Kidney (tissue), 14 donors: ENCODE measurements around the gene FAM47A. TPM values are rescaled to one million over a fixed set of nuclear protein-coding genes. Genes with fewer than 3 reads are reported as not detected.
A peak's percentile ranks its signal among the peaks of the same experiment; 100 is the strongest.

ENCODE experiments used
- DNase-seq, 5 donors: peaks; one replicate each; pipeline ENCODE4 v3.0.0-alpha.2; 2013 to 2020
- FAIRE-seq: peaks from 2 replicates; lab custom pipeline; 2012; peaks lifted over from hg19 to GRCh38; lab: Jason Lieb, UNC
- H3K27ac ChIP-seq, 2 donors: one replicate each; pipeline ENCODE4 v1.7.0; 2013; ENCODE audit warnings: low read depth in 2 of 2, low read length in 2 of 2, inconsistent platforms in 1 of 2
- H3K27me3 ChIP-seq: one replicate; pipeline ENCODE4 v1.7.1; 2013; ENCODE audit warnings: low read length, inconsistent platforms; ENCODE audit not compliant: control insufficient read depth, insufficient read depth
- H3K36me3 ChIP-seq, 3 donors: one replicate each; pipeline versions ENCODE4 v1.7.0 to v1.7.1; 2013; ENCODE audit warnings: low read length in 3 of 3, control low read depth in 1 of 3, inconsistent platforms in 1 of 3; ENCODE audit not compliant: insufficient read depth in 3 of 3, control insufficient read depth in 2 of 3
- H3K4me1 ChIP-seq, 3 donors: one replicate each; pipeline versions ENCODE4 v1.7.0 to v1.7.1; 2013; ENCODE audit warnings: low read length in 3 of 3, inconsistent platforms in 1 of 3, low read depth in 1 of 3; ENCODE audit not compliant: control insufficient read depth in 2 of 3, insufficient read depth in 2 of 3
- H3K4me3 ChIP-seq, 3 donors: one replicate each; pipeline versions ENCODE4 v1.7.0 to v1.8.1; 2013; ENCODE audit warnings: low read length in 3 of 3, control low read depth in 1 of 3, inconsistent platforms in 1 of 3
- H3K9ac ChIP-seq, 3 donors: one replicate each; pipeline versions ENCODE4 v1.7.0 to v1.7.1; 2013; ENCODE audit warnings: low read length in 3 of 3, control low read depth in 1 of 3, inconsistent platforms in 1 of 3
- H3K9me3 ChIP-seq, 3 donors: one replicate each; pipeline versions ENCODE4 v1.7.0 to v1.7.1; 2013; ENCODE audit warnings: low read length in 3 of 3, control low read depth in 1 of 3, inconsistent platforms in 1 of 3; ENCODE audit not compliant: control insufficient read depth in 2 of 3, insufficient read depth in 1 of 3
- intact Hi-C: fragments of 100-400 bp; cut with DNase I; formaldehyde crosslinking; loops from one replicate; pipeline ENCODE4 v1.11.1; 2022
- polyA plus RNA-seq: library from polyadenylated mRNA; stranded (reverse); fragments of 350-450 nt; fragmentation: Illumina TruSeq; extraction: RNeasy Lipid Tissue Mini Kit (QIAGEN cat#74804); gene quantifications from one replicate; pipeline ENCODE4 v1.2.3, GENCODE V29; 2014; ENCODE audit warnings: low read depth, low replicate concordance; ENCODE audit not compliant: insufficient read depth
- total RNA-seq: library from RNA; stranded (reverse); fragmentation: NEBNext Ultra II Directional; extraction: Animal tissue kit (Norgen Biotek cat#: 25700); gene quantifications from one replicate; pipeline ENCODE4 v1.2.1, GENCODE V29; 2021
- TF ChIP-seq, protein P1 (sequence below): IDR thresholded peaks from 3 replicates; pipeline ENCODE4 v1.5.1; 2012; ENCODE audit warnings: mild to moderate bottlenecking, moderate library complexity, borderline replicate concordance; ENCODE audit not compliant: insufficient read depth; ENCODE audit errors: extremely low read depth
- donor health status: control.
- donor health status: control.
- donor health status: control.
- donor health status: control.
- donor health status: control.
- donor health status: DM: yes; HTN: yes; CAD: no.
- donor health status: Normal renal cell carcinoma (clear cell type).

FAM47A gene
- total and polyA plus RNA-seq, 2 donors from 2014 or later, result not detected

DNA sequence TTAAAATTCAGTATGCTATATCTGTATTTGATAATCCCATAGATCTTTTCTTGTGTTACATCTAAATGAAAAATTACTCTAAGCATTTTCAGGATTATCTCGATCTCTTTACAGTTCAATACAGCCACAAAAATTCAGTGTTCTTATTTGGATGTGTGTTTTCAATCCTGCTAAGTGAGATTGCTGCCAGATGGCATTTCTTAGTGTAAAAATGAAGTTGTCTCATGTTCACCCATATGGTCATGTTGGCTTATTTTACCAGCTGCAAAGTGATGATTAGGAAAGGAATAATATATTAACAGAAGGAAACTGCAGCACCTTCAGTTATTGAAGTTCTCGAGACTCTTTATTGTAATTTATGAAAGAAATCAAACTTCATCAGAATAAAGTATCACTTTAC, 12.1 kb upstream of the FAM47A start:
- Histone ChIP-seq H3K9ac (no peak overlapping the region), H3K4me1 (no peaks in the 10 kb centered on the region), H3K27ac (no peak overlapping the region), H3K4me3 (no peak overlapping the region), H3K9me3 (no peaks in the 10 kb centered on the region), H3K36me3 (no peaks in the 10 kb centered on the region), H3K27me3 (no peaks in the 10 kb centered on the region)
- DNase-seq (no peak), FAIRE-seq (no peak)
- TF ChIP-seq, protein P1, sequence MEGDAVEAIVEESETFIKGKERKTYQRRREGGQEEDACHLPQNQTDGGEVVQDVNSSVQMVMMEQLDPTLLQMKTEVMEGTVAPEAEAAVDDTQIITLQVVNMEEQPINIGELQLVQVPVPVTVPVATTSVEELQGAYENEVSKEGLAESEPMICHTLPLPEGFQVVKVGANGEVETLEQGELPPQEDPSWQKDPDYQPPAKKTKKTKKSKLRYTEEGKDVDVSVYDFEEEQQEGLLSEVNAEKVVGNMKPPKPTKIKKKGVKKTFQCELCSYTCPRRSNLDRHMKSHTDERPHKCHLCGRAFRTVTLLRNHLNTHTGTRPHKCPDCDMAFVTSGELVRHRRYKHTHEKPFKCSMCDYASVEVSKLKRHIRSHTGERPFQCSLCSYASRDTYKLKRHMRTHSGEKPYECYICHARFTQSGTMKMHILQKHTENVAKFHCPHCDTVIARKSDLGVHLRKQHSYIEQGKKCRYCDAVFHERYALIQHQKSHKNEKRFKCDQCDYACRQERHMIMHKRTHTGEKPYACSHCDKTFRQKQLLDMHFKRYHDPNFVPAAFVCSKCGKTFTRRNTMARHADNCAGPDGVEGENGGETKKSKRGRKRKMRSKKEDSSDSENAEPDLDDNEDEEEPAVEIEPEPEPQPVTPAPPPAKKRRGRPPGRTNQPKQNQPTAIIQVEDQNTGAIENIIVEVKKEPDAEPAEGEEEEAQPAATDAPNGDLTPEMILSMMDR, result no peak
- intact Hi-C loops, result no loop called here

DNA sequence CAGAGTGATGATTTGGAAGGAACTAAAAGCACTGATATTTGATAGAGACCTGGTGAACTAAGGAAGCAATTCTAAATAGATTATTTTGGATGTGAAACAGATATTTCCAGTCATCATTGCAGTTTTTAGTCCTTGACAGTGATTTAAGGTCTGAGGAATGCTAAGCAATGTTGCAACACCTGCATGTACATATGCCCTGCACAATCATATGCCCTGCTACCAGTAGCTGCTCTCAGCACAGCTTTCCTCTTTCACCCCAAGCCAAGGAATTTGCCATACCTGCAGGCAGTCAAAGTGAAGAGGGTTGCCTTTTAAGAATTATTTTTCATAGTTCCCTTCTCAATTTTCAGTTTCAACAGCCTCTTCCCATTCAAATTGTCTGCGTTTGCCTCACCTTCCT, 8.7 kb upstream of the FAM47A start:
- no peaks in the 10 kb centered on the region for H3K4me1 ChIP-seq
- H3K4me3 ChIP-seq, result no peak overlapping the region
- no peak overlapping the region for H3K27ac ChIP-seq
- DNase-seq (no peak), FAIRE-seq (no peak)
- intact Hi-C loops, result no loop called here
- H3K36me3 ChIP-seq, result no peaks in the 10 kb centered on the region
- H3K9me3 ChIP-seq, result no peaks in the 10 kb centered on the region
- H3K9ac ChIP-seq, result no peak overlapping the region
- TF ChIP-seq, protein P1, result no peak
- no peaks in the 10 kb centered on the region for H3K27me3 ChIP-seq

DNA sequence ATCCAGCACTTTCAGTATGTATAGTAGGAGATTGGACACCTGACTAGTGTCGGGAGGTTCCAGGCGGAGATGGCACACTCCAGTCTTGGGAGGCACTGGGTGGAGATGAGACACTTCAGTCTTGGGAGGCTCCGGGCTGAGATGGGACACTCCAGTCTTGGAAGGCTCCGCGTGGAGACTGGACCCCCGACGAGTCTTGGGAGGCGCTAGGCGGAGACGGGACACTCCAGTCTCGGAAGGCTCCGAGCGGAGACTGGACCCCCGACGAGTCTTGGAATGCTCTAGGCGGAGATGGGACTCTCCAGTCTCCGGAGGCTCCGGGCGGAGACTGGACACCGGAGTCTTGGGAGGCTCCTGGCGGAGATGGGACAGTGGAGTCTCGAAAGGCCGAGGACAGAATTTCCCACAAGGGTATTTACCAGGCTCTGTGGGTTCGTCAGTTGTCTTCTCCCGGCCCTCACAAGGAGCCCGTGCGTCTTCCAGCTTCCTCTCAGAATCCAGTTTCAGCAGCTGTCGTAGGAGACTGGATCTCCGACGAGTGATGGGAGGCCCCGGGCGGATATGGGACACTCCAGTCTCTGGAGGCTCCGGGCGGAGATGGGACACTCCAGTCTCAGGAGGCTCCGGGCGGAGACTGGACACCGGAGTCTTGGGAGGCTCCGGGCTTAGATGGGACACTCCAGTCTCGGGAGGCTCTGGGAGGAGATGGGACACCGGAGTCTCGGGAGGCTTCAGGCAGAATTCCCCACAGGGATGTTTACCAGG, 952 bp downstream of the FAM47A start:
- H3K4me1 ChIP-seq, result no peaks in the 10 kb centered on the region
- FAIRE-seq, result no peak
- H3K4me3 ChIP-seq, result no peak overlapping the region
- TF ChIP-seq, protein P1, result no peak
- peak in 1 of 5 donors; percentile 62 for DNase-seq
- no peaks in the 10 kb centered on the region for H3K36me3 ChIP-seq
- intact Hi-C loops, result no loop called here
- no peaks in the 10 kb centered on the region for H3K27me3 ChIP-seq
- no peaks in the 10 kb centered on the region for H3K9me3 ChIP-seq
- no peak overlapping the region for H3K27ac ChIP-seq
- H3K9ac ChIP-seq, result no peak overlapping the region
